ENCODE results near the gene LAMC3.

DNA sequence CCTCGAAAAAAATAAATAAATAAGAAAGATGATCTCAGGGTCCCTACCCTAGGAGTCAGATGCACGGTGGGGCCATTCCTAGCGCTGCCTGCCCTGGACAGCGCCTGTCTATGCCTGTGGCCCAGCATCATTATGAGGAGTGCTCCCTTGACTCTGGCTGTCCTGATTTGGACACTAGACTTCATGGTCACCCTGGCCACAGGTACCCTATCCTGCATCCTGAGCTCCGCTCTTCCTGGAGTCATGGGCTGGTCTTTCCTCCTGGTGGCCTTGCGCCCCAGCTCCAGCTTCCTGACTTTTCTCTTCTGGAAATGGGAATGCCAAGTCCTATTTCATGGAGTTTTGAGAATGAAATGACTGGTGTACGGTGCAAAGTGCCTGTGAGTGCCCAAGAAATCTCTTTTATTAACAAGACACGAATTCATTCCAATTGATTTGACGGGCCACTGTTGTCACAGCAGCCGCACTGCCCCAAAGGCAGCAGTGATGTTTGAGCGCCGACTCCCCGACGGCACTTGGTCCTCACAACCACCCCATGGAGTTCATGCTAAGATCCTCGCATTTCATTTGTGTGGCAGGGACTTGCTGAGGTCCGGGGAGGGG lies 86.8 kb downstream of the LAMC3 start:
- no peak for TF ChIP-seq MYC (IDR thresholded peaks at IDR 0.05; ENCODE audit: low read depth, low read length)
- no peak for TF ChIP-seq MYC (CRISPR knock-in tag; IDR thresholded peaks at IDR 0.05; ENCODE audit: borderline replicate concordance, low read depth)
- TF ChIP-seq USF2 (CRISPR knock-in tag; IDR thresholded peaks at IDR 0.05) = no peak
- no peak for TF ChIP-seq CTCF (IDR thresholded peaks at IDR 0.05 in 2 of 3, conservative IDR thresholded peaks at IDR 0.05 in 1 of 3; ENCODE audit: insufficient read depth in 2 of 3, low read depth in 1 of 3, low read length in 3 of 3)
- TF ChIP-seq HNRNPK (IDR thresholded peaks at IDR 0.05; ENCODE audit: low read depth, low read length, poor library complexity, severe bottlenecking) = no peak
- no peak for TF ChIP-seq ESRRA (IDR thresholded peaks at IDR 0.05; ENCODE audit: borderline replicate concordance, low read depth)
- no peak for TF ChIP-seq BHLHE40 (IDR thresholded peaks at IDR 0.05; ENCODE audit: low read length)
- no peak for TF ChIP-seq EHMT2 (IDR thresholded peaks at IDR 0.05)
- no peak for TF ChIP-seq JUND (IDR thresholded peaks at IDR 0.05; ENCODE audit: borderline replicate concordance, low read depth, low read length)
- no peak for TF ChIP-seq JUND (tag; IDR thresholded peaks at IDR 0.05; ENCODE audit: borderline replicate concordance, low read depth, low read length)
- no peak for TF ChIP-seq NFYB (IDR thresholded peaks at IDR 0.05; ENCODE audit: extremely low read depth, insufficient read length)
- TF ChIP-seq ZNF707 (CRISPR knock-in tag; conservative IDR thresholded peaks at IDR 0.05) = no peak
- no peak for TF ChIP-seq SIN3A (IDR thresholded peaks at IDR 0.05; ENCODE audit: borderline replicate concordance in 2 of 2, control insufficient read depth in 1 of 2, low read depth in 2 of 2, low read length in 2 of 2)
- TF ChIP-seq THRAP3 (IDR thresholded peaks at IDR 0.05; ENCODE audit: borderline replicate concordance) = no peak

All from K562 (cell line).